ENCODE data around the gene CLN5. TPM values are rescaled to one million over a fixed set of nuclear protein-coding genes. Genes with fewer than 3 reads are reported as not detected.
A peak's percentile ranks its signal among the peaks of the same experiment; 100 is the strongest.

The CLN5 gene
- total RNA-seq, 4 donors from 2014 or later, result 13.0 to 31.9 (median 28.5) TPM

DNA sequence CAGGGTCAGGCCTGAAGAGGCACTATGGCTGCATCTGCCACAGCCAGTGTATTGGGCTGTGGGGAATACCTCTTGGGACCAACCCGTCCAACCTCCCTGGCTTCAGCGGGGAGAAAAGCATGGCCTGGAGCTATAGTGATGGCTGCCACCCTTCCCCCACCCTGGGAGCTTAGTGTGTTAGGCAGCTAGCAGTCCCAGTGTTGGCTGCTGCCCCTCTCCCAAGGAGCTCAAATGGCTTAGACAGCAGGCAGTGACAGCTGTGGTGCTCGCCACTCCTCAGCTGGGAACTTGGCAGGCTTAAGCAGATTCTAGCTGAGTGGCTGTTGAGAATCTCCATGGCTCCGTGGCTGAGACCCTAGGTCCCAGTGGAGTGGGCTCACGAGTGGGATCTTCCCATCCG lies 23.8 kb upstream of the CLN5 start:
- ATAC-seq (ENCODE audit: low FRiP score), result no peak
- DNase-seq (ENCODE audit: low spot score), result no peak
- no peak for TF ChIP-seq CTCF (IDR thresholded peaks at IDR 0.05)

DNA sequence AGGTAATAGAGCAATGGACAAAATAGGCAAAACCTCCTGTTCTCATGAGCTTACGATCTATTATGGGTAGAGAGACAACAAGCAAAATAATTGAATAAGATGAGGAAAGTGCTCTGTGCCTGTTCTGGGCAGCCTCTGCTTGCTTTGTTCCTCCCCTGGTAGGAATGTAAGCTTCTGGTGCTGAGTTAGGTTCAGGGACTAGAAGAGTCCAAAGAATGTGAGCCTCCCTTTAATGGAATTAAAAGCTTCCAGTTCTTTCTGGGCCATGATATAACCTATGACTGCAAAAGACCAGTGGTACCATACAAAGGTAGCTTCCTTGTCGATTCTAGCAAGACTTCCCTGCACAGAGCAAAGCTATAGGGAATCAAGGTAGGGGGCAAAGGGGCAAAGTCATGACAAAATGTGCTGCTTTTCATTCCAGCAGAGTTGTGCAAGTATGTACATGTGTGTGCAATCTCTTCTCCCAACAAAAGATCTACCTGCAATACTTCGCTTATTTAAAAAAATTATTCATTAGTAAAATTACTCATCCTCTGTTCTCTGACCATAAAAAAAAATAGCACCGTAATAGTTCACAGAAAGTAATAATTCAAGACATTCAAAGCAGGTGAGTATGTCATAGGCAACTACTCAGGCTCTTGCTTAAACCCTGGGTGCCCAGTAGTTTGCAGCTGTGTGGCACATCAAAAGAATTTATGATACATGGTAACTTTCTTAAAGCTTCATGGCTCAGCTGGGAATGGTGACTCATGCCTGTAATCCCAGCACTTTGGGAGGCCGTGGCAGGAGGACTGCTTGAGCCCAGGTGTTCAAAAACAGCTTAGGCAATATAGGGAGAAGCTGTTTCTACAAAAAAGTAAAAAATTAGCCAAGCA lies 22.2 kb upstream of the CLN5 start:
- peak; percentile 49 for ATAC-seq (ENCODE audit: low FRiP score)
- TF ChIP-seq CTCF (IDR thresholded peaks at IDR 0.05), result no peak
- DNase-seq (ENCODE audit: low spot score), result no peak

DNA sequence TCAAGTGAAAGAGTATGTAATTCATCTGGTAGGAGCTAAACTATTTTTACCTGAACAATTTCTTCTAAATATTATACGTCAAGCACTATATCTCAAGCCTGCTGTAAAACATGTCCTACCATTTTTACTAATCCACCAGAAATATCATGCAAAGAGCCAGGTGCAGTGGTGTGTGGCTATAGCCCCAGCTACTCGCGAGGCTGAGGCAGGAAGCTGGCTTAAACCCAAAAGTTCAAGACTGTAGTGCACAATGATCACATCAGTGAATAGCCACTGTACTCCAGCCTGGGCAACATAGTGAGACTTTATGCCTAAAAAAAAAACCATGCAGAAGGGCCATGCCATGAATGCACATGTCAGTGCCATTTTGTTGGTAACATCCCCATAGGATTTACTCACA lies 20.7 kb upstream of the CLN5 start:
- DNase-seq (ENCODE audit: low spot score) (no peak), ATAC-seq (ENCODE audit: low FRiP score) (no peak)
- TF ChIP-seq CTCF (IDR thresholded peaks at IDR 0.05), result no peak

DNA sequence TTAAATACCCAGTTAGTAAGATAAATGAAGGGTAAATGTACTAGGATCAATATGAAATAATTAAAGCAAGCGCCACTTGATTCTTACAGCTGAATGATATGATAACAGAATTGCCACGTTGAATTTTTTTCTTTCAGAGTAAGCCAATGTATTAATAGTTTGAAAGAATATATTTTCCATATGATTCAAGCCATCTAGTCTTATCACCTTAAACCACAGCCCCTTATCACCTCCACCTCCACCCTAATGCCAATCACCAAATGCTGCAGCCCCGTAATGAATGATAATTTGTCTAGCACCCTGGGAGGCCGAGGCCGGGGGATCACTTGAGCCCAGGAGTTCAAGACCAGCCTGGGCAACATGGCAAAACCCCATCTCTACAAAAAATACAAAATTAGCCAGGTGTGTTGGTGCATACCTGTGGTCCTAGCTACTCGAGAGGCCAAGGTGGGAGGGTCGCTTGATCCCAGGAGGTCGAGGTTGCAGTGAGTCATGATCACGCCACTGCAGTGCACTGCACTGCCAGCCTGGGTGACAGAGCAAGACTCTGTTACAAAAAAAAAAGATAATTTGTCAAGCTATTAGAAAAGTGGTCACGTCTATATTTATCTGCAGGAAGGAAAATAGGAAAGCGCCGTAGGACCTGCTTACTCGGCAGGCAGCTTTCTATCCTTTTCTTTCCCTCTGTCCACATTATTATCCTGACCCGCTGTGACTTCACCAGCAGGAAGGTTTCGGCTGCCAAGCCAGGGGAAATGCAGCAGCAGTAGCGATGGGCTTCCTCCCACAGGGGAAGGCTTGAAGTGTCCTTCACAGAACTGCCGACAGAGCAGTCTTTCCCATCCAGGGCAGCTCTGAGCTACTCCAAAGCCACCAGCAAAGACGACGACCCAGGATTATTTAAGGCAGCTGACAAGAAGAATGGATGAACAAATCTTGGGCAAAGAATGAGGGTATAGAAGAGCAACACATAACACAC lies 19.7 kb upstream of the CLN5 start:
- ATAC-seq (ENCODE audit: low FRiP score) (no peak), DNase-seq (ENCODE audit: low spot score) (no peak)
- TF ChIP-seq CTCF (IDR thresholded peaks at IDR 0.05), result no peak

GRCh38 chr13:76973920-76974617 lies 17.8 kb upstream of the CLN5 start:
- DNase-seq (ENCODE audit: low spot score) (no peak), ATAC-seq (ENCODE audit: low FRiP score) (no peak)

More at GRCh38 chr13:76973920-76974617, 17.8 kb upstream of the CLN5 start:
- no peak for TF ChIP-seq CTCF (IDR thresholded peaks at IDR 0.05)
